ENCODE results near the gene CATSPERZ.
"Not testable (repeated sequence)": the region's sequence is repeated elsewhere in the genome, so short reads cannot be mapped to it uniquely, and the experiment has no call there.

CATSPERZ gene

DNA sequence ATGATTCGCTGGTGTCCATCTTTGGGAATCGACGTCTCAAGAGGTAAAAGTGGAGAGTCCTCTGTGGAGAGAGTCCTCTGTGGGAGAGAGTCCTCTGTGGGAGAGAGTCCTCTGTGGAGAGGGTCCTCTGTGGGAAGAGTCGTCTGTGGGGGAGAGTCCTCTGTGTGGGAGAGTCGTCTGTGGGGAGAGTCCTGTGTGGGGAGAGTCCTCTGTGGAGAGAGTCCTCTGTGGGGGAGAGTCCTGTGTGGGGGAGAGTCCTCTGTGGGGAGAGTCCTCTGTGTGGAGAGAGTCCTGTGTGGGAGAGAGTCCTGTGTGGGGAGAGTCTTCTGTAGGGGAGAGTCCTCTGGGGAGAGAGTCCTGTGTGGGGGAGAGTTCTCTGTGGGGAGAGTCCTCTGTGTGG, 20.9 kb downstream of the CATSPERZ start:
- no peak for DNase-seq

- DNase-seq = no peak
Observed at GRCh38 chr11:64321533-64321932, 21.4 kb downstream of the CATSPERZ start.

GRCh38 chr11:64322925-64323260, 22.7 kb downstream of the CATSPERZ start:
- DNase-seq = no peak

DNA sequence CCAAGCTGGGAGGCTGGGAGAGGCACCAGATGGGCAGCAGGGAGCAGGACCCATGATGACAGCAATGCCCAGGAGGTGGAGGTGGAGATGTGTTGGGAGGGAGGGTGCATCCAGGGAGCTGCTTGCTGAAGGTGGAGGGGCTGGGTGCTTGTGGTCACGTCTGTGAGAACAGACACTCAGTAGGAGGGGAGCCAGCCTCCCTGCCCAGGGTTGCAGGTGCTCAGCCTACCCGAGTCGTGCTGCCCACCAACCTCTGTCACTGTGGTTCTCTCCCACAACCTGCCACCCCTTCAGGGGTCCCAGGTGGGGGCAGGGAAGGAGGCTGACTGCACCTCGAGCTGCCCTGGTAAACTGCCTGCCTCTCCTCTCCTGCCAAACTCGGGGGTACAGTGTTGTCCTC, 23.2 kb downstream of the CATSPERZ start:
- no peak for DNase-seq

GRCh38 chr11:64323984-64324383, 23.8 kb downstream of the CATSPERZ start:
- DNase-seq = not testable (repeated sequence)

DNA sequence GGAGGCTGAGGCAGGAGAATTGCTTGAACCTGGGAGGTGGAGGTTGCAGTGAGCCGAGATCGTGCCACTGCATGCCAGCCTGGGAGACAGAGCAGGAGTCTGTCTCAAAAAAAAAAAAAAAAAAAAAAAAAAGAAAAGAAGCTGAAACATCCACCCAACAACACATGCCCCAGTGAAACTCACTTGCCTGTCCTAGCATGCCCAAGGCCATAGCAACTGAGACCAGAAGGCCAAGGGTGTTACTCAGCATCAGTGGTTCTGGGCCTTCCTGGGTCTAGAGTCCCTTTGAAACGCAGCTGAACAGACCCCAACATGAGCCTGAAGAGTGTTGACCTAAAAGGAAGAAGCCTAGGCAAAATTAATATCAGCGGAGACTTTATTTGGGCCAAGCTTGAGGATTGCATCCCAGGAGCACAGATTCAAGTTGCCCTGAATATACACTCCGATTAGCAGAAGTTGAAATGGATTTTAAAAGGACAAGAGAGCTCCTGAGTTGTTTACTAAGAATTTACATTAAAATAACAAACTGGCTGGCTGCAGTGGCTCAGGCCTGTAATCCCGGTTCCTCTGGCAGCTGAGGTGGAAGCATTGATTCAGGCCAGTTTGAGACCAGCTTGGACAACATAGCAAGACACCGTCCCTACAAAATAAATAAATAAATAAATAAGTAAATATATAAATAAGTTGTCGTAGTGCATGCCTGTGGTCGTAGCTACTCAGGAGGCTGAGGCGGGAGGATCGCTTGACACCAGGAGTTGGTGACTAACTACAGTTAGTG, 24.7 kb downstream of the CATSPERZ start:
- no peak for DNase-seq

- no peak for DNase-seq
Observed at GRCh38 chr11:64327375-64327774, 27.2 kb downstream of the CATSPERZ start.

DNA sequence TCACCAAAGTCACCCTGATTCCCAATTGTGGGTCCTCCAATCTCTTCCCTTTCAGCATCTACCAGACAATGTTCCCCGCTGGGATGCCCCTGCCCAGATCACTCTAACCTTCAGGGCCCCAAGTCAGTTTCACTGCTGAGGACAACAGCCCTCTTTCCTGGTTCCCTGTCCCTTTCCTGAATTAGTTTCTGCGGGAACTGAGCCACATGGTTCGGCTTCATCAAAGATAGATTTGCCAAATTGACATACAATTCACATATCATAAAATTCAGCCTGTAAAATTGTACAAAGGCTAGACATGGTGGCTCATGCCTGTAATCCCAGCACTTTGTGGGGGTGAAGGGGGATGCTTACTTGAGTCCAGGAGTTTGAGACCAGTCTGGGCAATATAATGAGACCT, 27.8 kb downstream of the CATSPERZ start:
- no peak for DNase-seq

DNA sequence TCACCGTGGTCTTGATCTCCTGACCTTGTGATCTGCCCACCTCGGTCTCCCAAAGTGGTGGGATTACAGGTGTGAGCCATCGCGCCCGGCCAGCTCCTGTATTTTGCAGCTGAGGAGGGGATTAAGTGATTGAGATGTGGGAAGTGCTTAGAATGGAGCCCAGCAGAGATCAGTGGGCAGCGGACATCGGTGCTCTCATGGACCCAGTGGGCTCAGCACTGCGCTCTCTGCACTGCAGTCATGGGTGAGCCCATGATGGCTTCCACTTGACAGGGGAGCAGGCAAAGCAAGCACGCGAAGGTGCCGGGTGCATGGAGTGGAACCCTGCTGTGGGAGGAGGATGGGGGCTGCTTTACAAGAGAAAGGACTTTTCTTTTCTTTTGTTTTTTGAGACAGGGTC, 30.7 kb downstream of the CATSPERZ start:
- DNase-seq = no peak

- DNase-seq = peak; percentile 48
Observed at GRCh38 chr11:64331569-64332371, 31.6 kb downstream of the CATSPERZ start.

DNA sequence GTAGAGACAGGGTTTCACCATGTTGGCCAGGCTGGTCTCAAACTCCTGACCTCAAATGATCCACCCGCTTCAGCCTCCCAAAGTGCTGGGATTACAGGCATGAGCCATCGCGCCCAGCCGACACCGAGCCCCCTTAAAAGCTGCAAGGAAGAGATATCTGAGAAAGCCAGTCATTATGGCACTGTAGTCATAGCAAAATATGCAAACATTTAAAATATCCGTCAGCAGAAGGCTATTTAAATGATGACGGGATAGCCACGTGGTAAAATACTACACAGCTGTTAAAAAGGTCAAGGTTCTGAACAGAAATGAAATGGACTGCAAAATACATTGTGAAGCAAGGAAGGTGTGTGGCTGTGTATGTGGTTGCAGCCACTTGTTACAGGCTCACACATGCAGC, 33.4 kb downstream of the CATSPERZ start:
- DNase-seq = no peak

GRCh38 chr11:64334764-64335735, 34.9 kb downstream of the CATSPERZ start:
- no peak for DNase-seq

- DNase-seq = no peak
Observed at GRCh38 chr11:64337538-64338249, 37.5 kb downstream of the CATSPERZ start.

DNA sequence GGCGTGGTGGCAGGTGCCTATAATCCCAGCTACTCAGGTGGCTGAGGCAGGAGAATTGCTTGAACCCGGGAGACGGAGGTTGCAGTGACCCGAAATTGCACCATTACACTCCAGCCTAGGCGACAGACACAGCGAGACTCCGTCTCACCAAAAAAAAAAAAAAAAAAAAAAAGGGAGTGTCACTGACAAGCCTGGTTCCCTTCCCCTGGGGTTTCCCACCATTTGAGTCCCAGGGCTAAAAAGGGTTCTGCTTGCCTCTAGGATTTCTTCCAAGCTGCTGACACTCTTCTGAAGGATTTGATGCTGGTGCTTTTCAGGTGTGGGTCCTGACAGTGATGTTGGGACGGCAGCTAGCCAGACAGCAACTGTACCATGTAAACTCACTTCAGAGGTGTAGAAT, 38.6 kb downstream of the CATSPERZ start:
- no peak for DNase-seq

DNA sequence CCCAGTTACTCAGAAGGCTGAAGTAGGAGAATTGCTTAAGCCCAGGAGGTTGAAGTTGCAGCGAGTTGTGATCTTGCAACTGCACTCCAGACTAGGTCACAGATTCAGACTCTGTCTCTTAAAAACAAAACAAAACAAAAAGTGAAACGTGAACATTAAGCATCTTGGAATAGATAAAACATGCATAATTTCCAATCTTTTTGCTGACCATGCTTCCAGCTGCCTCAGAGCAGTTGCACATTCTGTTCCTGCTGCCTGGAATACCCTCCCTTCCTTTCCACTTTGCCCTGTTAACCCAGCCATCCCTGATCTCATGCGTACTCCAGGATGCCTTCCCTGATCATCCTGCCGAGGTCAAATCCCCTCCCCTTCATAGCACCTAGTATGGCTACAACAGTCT, 39.1 kb downstream of the CATSPERZ start:
- DNase-seq = no peak

GRCh38 chr11:64339754-64340408, 39.7 kb downstream of the CATSPERZ start, which contains the start of gene CCDC88B:
Gene CCDC88B, plus strand, starts transcription at chr11:64340204. Its CDS starts 63 bp downstream, at chr11:64340267.
- DNase-seq = peak; percentile 90

- DNase-seq = peak; percentile 55
Observed at GRCh38 chr11:64340671-64341335, 40.6 kb downstream of the CATSPERZ start.

DNA sequence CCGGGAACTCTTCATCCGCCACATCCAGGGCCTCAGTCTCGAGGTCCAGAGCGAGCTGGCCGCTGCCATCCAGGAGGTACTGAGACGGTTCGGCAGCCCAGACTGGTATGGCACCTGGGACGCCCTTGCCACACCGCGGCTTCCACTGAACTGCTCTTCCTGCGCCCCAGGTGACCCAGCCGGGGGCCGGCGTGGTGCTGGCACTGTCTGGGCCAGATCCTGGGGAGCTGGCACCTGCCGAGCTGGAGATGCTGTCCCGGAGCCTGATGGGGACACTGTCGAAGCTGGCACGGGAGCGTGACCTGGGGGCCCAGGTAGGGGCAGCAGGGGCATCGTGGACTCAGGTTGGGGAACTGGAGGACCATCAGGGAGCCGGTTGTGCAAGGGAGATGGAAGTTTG, 41.3 kb downstream of the CATSPERZ start:
- DNase-seq = no peak

DNA sequence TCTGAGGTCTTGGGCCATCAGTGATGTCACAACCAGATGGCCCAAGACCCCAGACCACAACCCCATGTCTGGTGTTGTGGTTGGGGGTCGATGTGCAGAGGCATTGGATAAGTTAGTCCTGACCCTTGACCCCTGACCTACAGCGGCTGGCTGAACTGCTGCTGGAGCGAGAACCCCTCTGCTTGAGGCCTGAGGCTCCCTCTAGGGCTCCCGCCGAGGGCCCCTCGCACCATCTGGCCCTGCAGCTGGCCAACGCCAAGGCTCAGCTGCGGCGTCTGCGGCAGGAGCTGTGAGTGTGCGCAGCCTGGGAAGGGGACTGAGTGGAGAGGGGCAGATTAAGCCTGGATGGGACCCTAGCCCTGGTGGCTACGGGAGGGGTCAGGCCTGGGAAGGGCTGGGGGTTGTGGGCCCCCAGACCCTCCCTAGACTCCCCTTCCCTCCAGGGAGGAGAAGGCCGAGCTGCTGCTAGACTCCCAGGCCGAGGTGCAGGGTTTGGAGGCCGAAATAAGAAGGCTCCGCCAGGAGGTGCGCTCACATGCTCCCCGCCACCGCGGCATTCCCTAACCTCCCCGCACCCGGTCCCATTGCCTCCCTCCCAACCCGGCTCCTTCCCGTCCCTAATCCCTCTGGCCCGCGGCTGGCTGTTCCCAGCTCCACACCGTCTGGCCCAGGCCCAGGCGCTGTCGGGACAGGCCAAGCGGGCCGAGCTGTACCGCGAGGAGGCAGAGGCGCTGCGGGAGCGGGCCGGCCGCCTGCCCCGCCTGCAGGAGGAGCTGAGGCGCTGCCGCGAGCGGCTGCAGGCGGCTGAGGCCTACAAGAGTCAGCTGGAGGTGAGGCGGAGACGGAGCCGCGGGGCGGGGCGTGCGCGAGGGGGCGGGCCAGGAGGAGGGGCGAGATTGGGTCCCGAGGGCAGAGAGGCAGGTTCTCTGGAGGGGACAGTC, 42.0 kb downstream of the CATSPERZ start:
- peak; percentile 84 for DNase-seq

Data from central memory CD4-positive, alpha-beta T cell (primary cell).